A549 treated with Hydrocortisone at 1 μM for 4 hours (cell line): ENCODE results near the gene HTR2C. TPM values are rescaled to one million over a fixed set of nuclear protein-coding genes. Genes with fewer than 3 reads are reported as not detected.

Source experiments
- total RNA-seq: library from RNA; stranded (reverse); fragments of 200-300 nt; extraction: Qiagen RNA extraction; gene quantifications from 5 replicates; pipeline ENCODE4 v1.2.3, GENCODE V29; 2022

The HTR2C gene
- not detected in 5 replicates for total RNA-seq

DNA sequence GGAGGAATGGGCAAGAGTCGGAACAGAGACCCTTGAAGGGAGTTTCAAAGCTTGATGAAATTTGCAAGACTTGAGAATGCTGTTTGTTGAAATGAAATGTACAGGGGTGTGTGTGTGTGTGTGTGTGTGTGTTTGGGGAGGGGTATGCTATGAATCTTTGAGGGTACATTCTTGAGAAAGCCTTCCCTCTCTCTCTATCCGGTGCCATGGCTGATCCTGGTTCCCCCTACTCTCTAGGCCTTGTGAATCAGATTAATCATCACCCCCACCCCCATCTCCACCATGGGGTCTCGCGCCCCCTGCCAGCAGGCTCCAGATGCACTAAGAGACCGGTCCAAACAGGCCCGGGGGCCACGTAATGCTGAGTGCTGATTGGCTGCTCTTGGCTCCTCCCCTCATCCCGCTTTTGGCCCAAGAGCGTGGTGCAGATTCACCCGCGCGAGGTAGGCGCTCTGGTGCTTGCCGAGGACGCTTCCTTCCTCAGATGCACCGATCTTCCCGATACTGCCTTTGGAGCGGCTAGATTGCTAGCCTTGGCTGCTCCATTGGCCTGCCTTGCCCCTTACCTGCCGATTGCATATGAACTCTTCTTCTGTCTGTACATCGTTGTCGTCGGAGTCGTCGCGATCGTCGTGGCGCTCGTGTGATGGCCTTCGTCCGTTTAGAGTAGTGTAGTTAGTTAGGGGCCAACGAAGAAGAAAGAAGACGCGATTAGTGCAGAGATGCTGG, at the start of gene HTR2C:
Gene HTR2C (plus strand): TSS at position 441 of the 729 bp plus-strand sequence. CDS start 142,851 bp downstream, outside the sequence.

